Endodermal cell (in vitro differentiated cells): ENCODE data around the gene FIS1. TPM values are rescaled to one million over a fixed set of nuclear protein-coding genes. Genes with fewer than 3 reads are reported as not detected.

Experiments
- DNase-seq: peaks from one replicate; pipeline ENCODE4 v3.0.0-alpha.2; 2017
- H3K27ac ChIP-seq: 2 replicates; pipeline ENCODE4 v1.5.1; 2013; ENCODE audit warnings: mild to moderate bottlenecking, low read depth, low read length, moderate library complexity
- H3K27me3 ChIP-seq: 2 replicates; pipeline ENCODE4 v1.6.1; 2013; ENCODE audit warnings: mild to moderate bottlenecking, low read length, moderate library complexity; ENCODE audit not compliant: insufficient read depth, control insufficient read depth, poor library complexity, severe bottlenecking
- H3K36me3 ChIP-seq: 2 replicates; pipeline ENCODE4 v1.7.0; 2013; ENCODE audit warnings: mild to moderate bottlenecking, low read length, moderate library complexity; ENCODE audit not compliant: control insufficient read depth, insufficient read depth
- H3K4me1 ChIP-seq: one replicate; pipeline ENCODE4 v1.7.0; 2013; ENCODE audit warnings: low read length; ENCODE audit not compliant: control insufficient read depth, insufficient read depth
- H3K4me3 ChIP-seq: 2 replicates; pipeline ENCODE4 v1.5.1; 2013; ENCODE audit warnings: mild to moderate bottlenecking, low read length, moderate library complexity
- H3K9ac ChIP-seq: 2 replicates; pipeline ENCODE4 v1.6.1; 2013; ENCODE audit warnings: mild to moderate bottlenecking, low read length, moderate library complexity; ENCODE audit not compliant: poor library complexity, severe bottlenecking; ENCODE audit errors: extremely low read depth
- H3K9me3 ChIP-seq: 2 replicates; pipeline ENCODE4 v1.6.1; 2013; ENCODE audit warnings: mild to moderate bottlenecking, low read length, moderate library complexity; ENCODE audit not compliant: control insufficient read depth
- H3K27ac Mint-ChIP-seq: 2 replicates; pipeline ENCODE4 v1.8.0; 2020; ENCODE audit warnings: mixed read lengths
- H3K27me3 Mint-ChIP-seq: 2 replicates; pipeline ENCODE4 v1.8.0; 2021; ENCODE audit warnings: mild to moderate bottlenecking, mixed read lengths; ENCODE audit not compliant: insufficient read depth
- H3K36me3 Mint-ChIP-seq: 2 replicates; pipeline ENCODE4 v1.8.0; 2020; ENCODE audit warnings: low read depth, mixed read lengths
- H3K4me1 Mint-ChIP-seq: 2 replicates; pipeline ENCODE4 v1.8.0; 2020; ENCODE audit warnings: mixed read lengths
- H3K4me3 Mint-ChIP-seq: 2 replicates; pipeline ENCODE4 v1.8.0; 2020; ENCODE audit warnings: mild to moderate bottlenecking, moderate library complexity, mixed read lengths
- H3K9me3 Mint-ChIP-seq: 2 replicates; pipeline ENCODE4 v1.8.0; 2020; ENCODE audit warnings: mild to moderate bottlenecking, mixed read lengths
- CTCF ChIP-seq: fragments of 200-600 bp; sonication (generic); conservative IDR thresholded peaks from 2 replicates; pipeline ENCODE4 v1.5.0; 2021; ENCODE audit warnings: antibody characterized with exemption, mild to moderate bottlenecking
- WGBS, 2 experiments: methylation state at CpG; one replicate each; pipeline versions ENCODE4 v1.1.5 to v1.1.7; 2013; ENCODE audit warnings: missing lambda C conversion rate in 2 of 2, mixed read lengths in 1 of 2; ENCODE audit not compliant: insufficient coverage in 1 of 2, insufficient read length in 1 of 2; 5-methylcytosine and 5-hydroxymethylcytosine counted together
- total RNA-seq, 2 donors: library from RNA; stranded (reverse); fragmentation: NEBNext Ultra II Directional in 1 of 2; extraction: Animal tissue kit (Norgen Biotek cat#: 25700) in 1 of 2; gene quantifications; 2 replicates in 1 of 2; 3 replicates in 1 of 2; pipeline ENCODE4 v1.2.1, GENCODE V29; 2021

FIS1 gene
- total RNA-seq, 2 donors from 2014 or later: 99.9 to 102 TPM

- Mint-ChIP-seq H3K4me3 (no peak overlapping the region), H3K27ac (no peak overlapping the region), H3K9me3 (no peaks in the 10 kb centered on the region), H3K4me1 (peaks cover 6% of the 10 kb centered on the region), H3K36me3 (peaks cover 6% of the 10 kb centered on the region), H3K27me3 (no peaks in the 10 kb centered on the region)
- no peak for TF ChIP-seq CTCF
- no peak for DNase-seq
- H3K27me3 ChIP-seq: no peaks in the 10 kb centered on the region
- H3K4me1 ChIP-seq: peaks cover 5% of the 10 kb centered on the region
- H3K4me3 ChIP-seq: no peak overlapping the region
- WGBS, 2 experiments: 89 to 93% methylated on average over 18 to 27 of the region's 27 CpGs
- no peak overlapping the region for H3K27ac ChIP-seq
- H3K9ac ChIP-seq: no peak overlapping the region
- H3K9me3 ChIP-seq: no peaks in the 10 kb centered on the region
- H3K36me3 ChIP-seq: peaks cover 10% of the 10 kb centered on the region
Observed at GRCh38 chr7:101239191-101239950, 5.5 kb downstream of the FIS1 start.

- 90 to 96% methylated on average over 16 to 26 of the region's 28 CpGs for WGBS, 2 experiments
- Histone ChIP-seq H3K27ac (no peak overlapping the region), H3K4me3 (no peak overlapping the region), H3K27me3 (no peaks in the 10 kb centered on the region), H3K36me3 (peaks cover 7% of the 10 kb centered on the region), H3K4me1 (peaks cover under 1% of the 10 kb centered on the region), H3K9ac (no peak overlapping the region), H3K9me3 (no peaks in the 10 kb centered on the region)
- Mint-ChIP-seq H3K27ac (peak overlapping the region; percentile 32), H3K4me3 (no peak overlapping the region), H3K36me3 (peaks cover 6% of the 10 kb centered on the region), H3K27me3 (no peaks in the 10 kb centered on the region), H3K9me3 (no peaks in the 10 kb centered on the region), H3K4me1 (peaks cover 4% of the 10 kb centered on the region)
- TF ChIP-seq CTCF: no peak
- DNase-seq: peak; percentile 53
Observed at GRCh38 chr7:101238226-101239182, 6.4 kb downstream of the FIS1 start.

- Histone ChIP-seq H3K9ac (no peak within 1 kb of the TSS), H3K36me3 (peaks cover 6% of the 10 kb centered on the region), H3K9me3 (no peaks in the 10 kb centered on the region), H3K4me1 (no peaks in the 10 kb centered on the region), H3K27ac (no peak within 1 kb of the TSS), H3K27me3 (no peaks in the 10 kb centered on the region), H3K4me3 (no peak within 1 kb of the TSS)
- Mint-ChIP-seq H3K27ac (peak within 1 kb of the TSS; percentile 32), H3K9me3 (no peaks in the 10 kb centered on the region), H3K4me1 (peaks cover 6% of the 10 kb centered on the region), H3K4me3 (no peak within 1 kb of the TSS), H3K27me3 (no peaks in the 10 kb centered on the region), H3K36me3 (peaks cover 6% of the 10 kb centered on the region)
- no peak for DNase-seq
- no peak for TF ChIP-seq CTCF
- 88% methylated on average over 15 to 31 of the region's 31 CpGs for WGBS, 2 experiments
Observed at GRCh38 chr7:101237206-101238067, 7.4 kb downstream of the FIS1 start, which contains the start of gene CLDN15. CLDN15 (minus strand) TSS chr7:101237802; CDS start chr7:101237581, 221 bp downstream.
